Measurements from ENCODE around the gene PCDHB14.
"Not testable (repeated sequence)": the region's sequence is repeated elsewhere in the genome, so short reads cannot be mapped to it uniquely, and the experiment has no call there.

Gene PCDHB14

DNA sequence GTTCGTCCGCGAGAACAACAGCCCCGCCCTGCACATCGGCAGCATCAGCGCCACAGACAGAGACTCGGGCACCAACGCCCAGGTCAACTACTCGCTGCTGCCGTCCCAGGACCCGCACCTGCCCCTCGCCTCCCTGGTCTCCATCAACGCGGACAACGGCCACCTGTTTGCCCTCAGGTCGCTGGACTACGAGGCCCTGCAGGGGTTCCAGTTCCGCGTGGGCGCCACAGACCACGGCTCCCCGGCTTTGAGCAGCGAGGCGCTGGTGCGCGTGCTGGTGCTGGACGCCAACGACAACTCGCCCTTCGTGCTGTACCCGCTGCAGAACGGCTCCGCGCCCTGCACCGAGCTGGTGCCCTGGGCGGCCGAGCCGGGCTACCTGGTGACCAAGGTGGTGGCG is 12.9 kb upstream of the PCDHB14 start:
- not testable (repeated sequence) for DNase-seq (ENCODE audit: low spot score)

DNA sequence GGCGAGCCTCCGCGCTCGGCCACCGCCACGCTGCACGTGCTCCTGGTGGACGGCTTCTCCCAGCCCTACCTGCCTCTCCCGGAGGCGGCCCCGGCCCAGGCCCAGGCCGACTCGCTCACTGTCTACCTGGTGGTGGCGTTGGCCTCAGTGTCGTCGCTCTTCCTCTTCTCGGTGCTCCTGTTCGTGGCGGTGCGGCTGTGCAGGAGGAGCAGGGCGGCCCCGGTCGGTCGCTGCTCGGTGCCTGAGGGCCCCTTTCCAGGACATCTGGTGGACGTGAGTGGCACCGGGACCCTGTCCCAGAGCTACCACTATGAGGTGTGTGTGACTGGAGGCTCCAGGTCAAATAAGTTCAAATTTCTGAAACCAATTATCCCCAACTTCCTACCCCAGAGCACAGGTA is 12.3 kb upstream of the PCDHB14 start:
- DNase-seq (ENCODE audit: low spot score) = not testable (repeated sequence)

DNA sequence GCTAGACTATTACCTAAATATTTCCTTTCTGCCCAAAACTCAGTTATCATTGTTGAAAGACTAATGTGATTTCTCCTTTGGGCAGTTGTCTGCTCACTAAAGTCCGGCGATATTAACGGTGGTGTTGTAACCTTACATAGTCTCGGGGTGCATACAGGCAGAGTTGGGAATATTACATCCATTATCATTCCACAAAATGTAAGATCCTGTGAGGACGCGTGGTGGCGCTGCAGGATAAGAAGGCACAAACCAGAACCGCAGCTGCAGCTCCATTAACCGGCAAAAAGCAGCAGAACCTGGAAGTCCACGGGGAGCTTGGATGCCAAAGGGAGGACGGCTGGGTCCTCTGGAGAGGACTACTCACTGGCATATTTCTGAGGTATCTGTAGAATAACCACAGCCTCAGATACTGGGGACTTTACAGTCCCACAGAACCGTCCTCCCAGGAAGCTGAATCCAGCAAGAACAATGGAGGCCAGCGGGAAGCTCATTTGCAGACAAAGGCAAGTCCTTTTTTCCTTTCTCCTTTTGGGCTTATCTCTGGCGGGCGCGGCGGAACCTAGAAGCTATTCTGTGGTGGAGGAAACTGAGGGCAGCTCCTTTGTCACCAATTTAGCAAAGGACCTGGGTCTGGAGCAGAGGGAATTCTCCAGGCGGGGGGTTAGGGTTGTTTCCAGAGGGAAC is 9.3 kb upstream of the PCDHB14 start, which contains the start of gene PCDHB13:
Gene PCDHB13 (plus strand): TSS at position 264 of the 684 bp plus-strand sequence. CDS start 205 bp downstream, at position 469.
- DNase-seq (ENCODE audit: low spot score) = not testable (repeated sequence)

DNA sequence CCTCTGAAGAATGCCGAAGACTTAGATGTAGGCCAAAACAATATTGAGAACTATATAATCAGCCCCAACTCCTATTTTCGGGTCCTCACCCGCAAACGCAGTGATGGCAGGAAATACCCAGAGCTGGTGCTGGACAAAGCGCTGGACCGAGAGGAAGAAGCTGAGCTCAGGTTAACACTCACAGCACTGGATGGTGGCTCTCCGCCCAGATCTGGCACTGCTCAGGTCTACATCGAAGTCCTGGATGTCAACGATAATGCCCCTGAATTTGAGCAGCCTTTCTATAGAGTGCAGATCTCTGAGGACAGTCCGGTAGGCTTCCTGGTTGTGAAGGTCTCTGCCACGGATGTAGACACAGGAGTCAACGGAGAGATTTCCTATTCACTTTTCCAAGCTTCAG is 8.6 kb upstream of the PCDHB14 start:
- not testable (repeated sequence) for DNase-seq (ENCODE audit: low spot score)

DNA sequence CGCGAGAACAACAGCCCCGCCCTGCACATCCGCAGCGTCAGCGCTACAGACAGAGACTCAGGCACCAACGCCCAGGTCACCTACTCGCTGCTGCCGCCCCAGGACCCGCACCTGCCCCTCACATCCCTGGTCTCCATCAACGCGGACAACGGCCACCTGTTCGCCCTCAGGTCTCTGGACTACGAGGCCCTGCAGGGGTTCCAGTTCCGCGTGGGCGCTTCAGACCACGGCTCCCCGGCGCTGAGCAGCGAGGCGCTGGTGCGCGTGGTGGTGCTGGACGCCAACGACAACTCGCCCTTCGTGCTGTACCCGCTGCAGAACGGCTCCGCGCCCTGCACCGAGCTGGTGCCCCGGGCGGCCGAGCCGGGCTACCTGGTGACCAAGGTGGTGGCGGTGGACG is 7.6 kb upstream of the PCDHB14 start:
- DNase-seq (ENCODE audit: low spot score) = not testable (repeated sequence)

DNA sequence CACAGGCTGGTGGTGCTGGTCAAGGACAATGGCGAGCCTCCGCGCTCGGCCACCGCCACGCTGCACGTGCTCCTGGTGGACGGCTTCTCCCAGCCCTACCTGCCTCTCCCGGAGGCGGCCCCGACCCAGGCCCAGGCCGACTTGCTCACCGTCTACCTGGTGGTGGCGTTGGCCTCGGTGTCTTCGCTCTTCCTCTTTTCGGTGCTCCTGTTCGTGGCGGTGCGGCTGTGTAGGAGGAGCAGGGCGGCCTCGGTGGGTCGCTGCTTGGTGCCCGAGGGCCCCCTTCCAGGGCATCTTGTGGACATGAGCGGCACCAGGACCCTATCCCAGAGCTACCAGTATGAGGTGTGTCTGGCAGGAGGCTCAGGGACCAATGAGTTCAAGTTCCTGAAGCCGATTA is 7.1 kb upstream of the PCDHB14 start:
- DNase-seq (ENCODE audit: low spot score) = not testable (repeated sequence)

DNA sequence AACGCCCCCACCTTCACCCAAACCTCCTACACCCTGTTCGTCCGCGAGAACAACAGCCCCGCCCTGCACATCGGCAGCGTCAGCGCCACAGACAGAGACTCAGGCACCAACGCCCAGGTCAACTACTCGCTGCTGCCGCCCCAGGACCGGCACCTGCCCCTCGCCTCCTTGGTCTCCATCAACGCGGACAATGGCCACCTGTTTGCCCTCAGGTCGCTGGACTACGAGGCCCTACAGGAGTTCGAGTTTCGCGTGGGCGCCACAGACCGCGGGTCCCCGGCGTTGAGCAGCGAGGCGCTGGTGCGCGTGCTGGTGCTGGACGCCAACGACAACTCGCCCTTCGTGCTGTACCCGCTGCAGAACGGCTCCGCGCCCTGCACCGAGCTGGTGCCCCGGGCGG is 1.7 kb downstream of the PCDHB14 start:
- not testable (repeated sequence) for DNase-seq (ENCODE audit: low spot score)

DNA sequence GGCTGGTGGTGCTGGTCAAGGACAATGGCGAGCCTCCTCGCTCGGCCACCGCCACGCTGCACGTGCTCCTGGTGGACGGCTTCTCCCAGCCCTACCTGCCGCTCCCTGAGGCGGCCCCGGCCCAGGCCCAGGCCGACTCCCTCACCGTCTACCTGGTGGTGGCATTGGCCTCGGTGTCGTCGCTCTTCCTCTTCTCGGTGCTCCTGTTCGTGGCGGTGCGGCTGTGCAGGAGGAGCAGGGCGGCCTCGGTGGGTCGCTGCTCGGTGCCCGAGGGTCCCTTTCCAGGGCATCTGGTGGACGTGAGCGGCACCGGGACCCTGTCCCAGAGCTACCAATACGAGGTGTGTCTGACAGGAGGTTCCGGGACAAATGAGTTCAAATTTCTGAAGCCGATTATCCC is 2.3 kb downstream of the PCDHB14 start:
- DNase-seq (ENCODE audit: low spot score) = not testable (repeated sequence)

DNA sequence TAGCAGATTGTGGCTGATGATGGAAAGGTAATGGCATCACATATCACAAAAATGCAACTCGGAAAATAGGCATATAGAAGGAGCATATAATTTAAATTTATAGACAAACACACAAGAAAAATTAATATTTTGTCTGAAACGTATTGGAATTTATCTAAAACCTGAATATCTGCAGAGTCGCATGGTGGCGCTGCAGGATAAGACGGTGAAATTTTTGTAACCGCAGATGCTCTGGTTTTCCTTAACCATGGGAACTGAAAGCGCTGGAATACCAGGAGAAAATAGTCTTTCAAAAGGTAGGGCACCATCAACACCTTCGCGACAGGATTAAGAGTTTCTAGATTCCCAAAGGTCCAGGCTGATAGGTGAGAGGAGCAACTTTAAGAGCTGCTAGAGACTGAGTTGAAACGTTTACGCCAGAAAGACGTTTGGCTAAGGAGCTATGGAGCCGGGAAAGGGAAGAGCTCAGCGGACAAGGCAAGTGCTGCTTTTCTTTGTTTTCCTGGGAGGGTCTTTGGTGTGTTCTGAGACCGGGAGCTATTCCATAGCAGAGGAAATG is 11.0 kb downstream of the PCDHB14 start:
- DNase-seq (ENCODE audit: low spot score) = no peak

DNA sequence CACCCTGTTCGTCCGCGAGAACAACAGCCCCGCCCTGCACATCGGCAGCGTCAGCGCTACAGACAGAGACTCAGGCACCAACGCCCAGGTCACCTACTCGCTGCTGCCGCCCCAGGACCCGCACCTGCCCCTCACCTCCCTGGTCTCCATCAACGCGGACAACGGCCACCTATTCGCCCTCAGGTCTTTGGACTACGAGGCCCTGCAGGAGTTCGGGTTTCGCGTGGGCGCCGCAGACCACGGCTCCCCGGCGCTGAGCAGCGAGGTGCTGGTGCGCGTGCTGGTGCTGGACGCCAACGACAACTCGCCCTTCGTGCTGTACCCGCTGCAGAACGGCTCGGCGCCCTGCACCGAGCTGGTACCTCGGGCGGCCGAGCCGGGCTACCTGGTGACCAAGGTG is 12.8 kb downstream of the PCDHB14 start:
- not testable (repeated sequence) for DNase-seq (ENCODE audit: low spot score)

DNA sequence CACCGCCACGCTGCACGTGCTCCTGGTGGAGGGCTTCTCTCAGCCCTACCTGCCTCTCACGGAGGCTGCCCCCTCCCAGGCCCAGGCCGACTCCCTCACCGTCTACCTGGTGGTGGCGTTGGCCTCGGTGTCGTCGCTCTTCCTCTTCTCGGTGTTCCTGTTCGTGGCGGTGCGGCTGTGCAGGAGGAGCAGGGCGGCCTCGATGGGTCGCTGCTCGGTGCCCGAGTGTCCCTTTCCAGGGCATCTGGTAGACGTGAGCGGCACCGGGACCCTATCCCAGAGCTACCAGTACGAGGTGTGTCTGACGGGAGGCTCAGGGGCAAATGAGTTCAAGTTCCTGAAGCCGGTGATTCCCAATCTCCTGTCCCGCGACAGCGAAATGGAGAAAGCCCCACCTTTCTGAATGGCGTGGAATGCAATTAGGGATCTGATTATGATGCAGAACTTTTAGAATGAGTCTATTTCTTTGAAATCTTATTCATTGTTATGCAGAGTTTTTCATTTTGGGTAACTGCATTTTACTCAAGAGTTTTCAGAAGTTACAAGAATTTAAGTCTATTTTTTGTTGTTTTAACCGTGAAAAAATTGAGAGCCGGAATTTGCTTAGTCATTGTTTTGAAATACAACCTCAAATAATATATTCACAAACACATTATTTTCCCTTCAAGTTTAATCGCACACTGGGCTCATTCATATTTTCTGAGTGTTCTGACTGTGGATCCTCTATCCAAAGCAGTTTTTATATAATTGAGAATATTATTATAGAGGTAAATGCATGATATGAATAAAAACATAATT is 13.6 kb downstream of the PCDHB14 start:
- no peak for DNase-seq (ENCODE audit: low spot score)

DNA sequence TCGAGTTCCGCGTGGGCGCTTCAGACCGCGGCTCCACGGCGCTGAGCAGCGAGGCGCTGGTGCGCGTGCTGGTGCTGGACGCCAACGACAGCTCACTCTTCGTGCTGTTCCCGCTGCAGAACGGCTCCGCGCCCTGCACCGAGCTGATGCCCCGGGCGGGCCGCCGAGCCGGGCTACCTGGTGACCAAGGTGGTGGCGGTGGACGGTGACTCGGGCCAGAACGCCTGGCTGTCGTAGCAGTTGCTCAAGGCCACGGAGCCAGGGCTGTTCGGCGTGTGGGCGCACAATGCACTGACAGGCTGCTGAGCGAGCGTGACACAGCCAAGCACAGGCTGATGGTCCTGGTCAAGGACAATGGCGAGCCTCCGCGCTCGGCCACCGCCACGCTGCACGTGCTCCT is 18.4 kb downstream of the PCDHB14 start:
- DNase-seq (ENCODE audit: low spot score) = no peak

DNA sequence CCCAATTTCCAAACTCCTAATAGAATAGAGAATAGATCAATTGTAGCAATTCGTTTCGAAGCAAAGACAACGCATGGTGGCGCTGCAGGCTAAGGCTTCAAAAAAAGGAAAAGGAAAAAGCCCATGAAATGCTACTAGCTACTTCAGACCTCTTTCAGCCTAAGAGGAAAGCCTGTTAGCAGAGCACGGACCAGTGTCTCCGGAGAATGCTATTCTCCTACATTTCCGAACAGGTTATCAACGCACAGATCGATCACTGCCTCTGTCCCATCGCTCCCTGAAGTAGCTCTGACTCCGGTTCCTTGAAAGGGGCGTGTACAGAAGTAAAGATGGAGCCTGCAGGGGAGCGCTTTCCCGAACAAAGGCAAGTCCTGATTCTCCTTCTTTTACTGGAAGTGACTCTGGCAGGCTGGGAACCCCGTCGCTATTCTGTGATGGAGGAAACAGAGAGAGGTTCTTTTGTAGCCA is 22.1 kb downstream of the PCDHB14 start, which contains the start of gene PCDHB15:
Gene PCDHB15 (plus strand): TSS at position 146 of the 468 bp plus-strand sequence. CDS start 184 bp downstream, at position 330.
- no peak for DNase-seq (ENCODE audit: low spot score)

DNA sequence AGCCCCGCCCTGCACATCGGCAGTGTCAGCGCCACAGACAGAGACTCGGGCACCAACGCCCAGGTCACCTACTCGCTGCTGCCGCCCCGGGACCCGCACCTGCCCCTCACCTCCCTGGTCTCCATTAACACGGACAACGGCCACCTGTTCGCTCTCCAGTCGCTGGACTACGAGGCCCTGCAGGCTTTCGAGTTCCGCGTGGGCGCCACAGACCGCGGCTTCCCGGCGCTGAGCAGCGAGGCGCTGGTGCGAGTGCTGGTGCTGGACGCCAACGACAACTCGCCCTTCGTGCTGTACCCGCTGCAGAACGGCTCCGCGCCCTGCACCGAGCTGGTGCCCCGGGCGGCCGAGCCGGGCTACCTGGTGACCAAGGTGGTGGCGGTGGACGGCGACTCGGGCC is 23.8 kb downstream of the PCDHB14 start:
- not testable (repeated sequence) for DNase-seq (ENCODE audit: low spot score)

DNA sequence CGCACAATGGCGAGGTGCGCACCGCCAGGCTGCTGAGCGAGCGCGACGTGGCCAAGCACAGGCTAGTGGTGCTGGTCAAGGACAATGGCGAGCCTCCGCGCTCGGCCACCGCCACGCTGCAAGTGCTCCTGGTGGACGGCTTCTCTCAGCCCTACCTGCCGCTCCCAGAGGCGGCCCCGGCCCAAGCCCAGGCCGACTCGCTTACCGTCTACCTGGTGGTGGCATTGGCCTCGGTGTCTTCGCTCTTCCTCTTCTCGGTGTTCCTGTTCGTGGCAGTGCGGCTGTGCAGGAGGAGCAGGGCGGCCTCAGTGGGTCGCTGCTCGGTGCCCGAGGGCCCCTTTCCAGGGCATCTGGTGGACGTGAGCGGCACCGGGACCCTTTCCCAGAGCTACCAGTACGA is 24.3 kb downstream of the PCDHB14 start:
- DNase-seq (ENCODE audit: low spot score) = not testable (repeated sequence)

DNA sequence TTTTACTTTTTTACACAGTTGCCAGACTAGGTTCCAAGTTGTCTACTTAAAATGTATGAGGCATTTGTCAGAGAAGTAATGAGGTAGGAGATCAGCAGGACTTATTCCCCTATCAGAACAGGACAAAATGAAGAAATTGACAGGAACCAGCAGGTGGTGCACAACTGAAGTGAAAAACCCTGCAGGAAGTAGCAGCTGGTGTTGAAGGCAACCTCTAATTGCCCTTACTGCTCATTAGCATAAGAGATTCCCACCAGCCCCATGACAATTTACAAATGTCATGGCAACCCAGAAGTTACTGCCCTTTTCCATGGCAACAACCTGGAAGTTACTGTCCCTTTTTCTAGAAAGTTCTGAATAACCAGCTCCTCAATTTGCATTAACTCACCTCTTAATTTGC is 27.4 kb downstream of the PCDHB14 start:
- no peak for DNase-seq (ENCODE audit: low spot score)

DNA sequence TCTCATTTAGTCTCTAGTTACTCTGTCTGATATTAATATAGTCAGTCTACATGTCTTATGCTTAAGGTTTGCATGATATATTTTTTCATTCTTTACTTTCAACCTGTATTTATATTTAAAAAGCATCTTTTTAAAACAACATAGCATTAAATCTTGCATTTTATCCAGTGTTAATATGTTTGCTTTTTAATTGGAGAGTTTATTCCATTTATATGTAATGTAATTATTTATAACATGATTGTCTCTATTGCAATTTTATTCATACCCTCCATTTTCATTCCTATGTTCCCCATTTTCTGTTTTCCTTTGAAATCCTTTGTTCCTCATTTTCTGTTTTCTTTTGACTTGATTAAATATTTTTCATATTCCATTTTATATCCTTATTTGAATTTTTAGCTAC is 35.3 kb downstream of the PCDHB14 start:
- no peak for DNase-seq (ENCODE audit: low spot score)

DNA sequence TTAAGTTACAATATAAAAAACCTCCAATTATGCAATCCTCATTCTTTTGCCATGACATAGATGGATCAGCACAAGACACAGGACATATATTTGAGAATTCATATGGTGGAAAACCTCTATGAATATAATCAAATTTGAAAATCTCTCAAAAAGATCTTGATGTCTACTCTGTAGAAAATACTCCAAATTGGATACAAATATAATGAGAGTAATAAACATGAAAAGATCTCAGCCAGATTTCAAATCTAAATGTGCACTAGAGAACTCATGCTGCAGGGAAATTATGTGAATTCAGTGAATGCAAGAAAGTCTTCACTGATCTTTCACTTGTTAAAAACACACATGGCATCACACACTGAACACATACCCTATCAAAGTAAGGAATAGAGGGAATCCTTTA is 35.8 kb downstream of the PCDHB14 start:
- DNase-seq (ENCODE audit: low spot score) = no peak

DNA sequence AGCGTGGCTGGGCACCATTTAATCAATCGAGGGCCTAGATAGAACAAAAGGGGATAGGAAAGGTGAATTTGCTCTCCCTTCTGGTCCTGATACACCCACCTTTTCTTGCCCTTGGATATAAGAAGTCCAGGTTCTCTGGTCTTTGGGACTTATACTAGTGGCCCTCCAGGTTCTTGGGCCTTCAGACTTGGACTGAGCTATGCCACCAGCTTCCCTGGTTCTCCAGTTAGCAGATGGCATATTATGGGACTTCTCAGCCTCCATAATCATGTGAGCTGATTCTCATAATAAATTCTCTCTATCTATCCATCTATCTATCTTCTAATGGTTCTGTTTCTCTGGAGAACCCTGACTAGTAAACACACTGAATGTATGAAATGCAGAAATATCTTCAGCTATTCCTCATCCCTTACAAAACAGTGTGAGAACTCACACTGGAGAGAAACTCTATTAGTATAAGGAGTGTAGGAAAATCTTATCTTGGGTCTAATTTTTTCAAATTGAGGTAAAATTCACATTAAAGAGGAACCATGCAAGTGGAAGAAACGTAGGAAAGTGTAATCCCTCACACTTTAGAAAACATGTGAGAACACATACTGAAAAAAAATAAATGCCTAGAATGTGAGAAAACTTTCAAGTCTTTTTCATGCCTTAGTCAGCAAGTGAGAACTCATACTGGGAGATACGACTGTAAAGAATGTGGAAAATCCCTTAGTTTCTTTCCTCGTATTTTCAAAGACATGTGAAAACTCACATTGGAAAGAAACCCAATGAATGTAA is 37.5 kb downstream of the PCDHB14 start:
- no peak for DNase-seq (ENCODE audit: low spot score)

DNA sequence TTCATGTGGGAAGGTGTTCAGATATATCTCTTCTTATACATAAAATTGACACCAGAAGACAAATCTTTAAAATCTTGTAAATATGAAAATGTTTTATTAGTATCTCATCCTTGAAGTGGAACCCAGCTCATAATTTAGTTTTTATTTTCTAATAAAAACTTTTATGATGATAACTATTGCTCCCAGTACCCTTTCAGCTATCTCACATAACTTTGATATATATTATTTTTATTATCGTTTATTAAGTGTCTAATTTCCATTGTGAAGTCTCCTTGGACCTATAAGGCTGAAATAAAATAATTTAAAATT is 38.0 kb downstream of the PCDHB14 start:
- no peak for DNase-seq (ENCODE audit: low spot score)

DNA sequence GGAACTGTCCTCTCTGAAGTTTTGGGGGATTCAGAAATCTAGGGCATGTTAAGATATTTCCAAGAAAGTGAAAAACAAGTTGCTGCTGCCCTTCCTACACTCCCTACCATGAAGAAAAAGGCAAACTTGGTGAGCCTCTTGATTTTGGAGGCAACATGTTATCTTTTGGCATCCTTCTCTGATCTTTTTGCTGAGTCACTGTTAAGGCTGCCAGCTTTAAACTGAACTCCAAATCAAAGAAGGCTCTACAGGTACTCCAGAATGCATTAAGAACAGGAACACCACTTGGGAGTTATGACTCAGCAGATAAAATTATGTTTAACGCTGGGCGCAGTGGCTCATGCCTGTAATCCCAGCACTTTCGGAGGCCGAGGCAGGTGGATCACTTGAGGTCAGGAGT is 46.1 kb downstream of the PCDHB14 start:
- DNase-seq (ENCODE audit: low spot score) = no peak

DNA sequence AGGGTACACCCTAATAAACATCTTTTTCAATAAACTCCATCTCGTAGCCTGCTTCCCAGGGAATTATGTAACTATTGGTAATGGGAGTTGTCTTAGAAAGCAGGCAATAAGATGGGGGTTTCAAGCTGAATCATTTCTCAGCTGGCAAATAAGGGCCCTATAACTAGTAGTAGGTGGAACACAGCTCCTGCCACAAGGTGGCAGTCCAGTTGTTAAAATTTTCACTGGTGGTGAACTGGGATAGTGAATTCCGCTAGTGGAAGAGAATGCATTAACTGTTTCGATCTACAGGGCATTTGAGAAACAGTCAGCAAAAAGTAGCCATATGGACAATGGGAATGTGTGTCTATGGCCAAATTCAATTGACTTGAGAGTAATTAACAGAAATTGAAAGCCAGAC is 49.8 kb downstream of the PCDHB14 start:
- no peak for DNase-seq (ENCODE audit: low spot score)
